HG02943 (cell line): ENCODE measurements around the gene ACP7.
"Not testable (repeated sequence)": the region's sequence is repeated elsewhere in the genome, so short reads cannot be mapped to it uniquely, and the experiment has no call there.

Experiments used
- ATAC-seq: cut with Tn5 transposase; IDR thresholded peaks from one replicate; pipeline ENCODE4 v1.9.1; 2021; ENCODE audit warnings: mild to moderate bottlenecking, low read depth, moderate library complexity; ENCODE audit not compliant: unreplicated experiment

ACP7 gene

DNA sequence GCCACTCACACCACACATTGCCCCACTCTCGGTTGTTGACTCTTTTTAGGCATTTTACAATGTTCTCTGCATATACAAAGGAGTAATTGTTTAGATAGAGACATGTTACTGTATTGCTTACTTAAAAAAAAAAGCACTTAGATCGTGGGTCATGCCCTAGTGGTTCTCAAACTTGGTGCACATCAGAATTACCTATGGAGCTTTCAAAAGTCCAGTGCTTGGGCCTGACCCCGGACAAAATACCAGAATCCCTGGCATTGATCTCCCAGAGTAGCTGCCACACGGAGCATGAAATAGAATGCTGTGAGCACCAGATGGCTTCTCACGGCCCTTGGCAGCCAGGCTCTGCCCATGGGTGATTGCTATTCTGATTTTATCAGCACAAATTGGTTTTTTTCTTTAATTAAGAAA is 20.0 kb downstream of the ACP7 start:
- ATAC-seq = no peak

DNA sequence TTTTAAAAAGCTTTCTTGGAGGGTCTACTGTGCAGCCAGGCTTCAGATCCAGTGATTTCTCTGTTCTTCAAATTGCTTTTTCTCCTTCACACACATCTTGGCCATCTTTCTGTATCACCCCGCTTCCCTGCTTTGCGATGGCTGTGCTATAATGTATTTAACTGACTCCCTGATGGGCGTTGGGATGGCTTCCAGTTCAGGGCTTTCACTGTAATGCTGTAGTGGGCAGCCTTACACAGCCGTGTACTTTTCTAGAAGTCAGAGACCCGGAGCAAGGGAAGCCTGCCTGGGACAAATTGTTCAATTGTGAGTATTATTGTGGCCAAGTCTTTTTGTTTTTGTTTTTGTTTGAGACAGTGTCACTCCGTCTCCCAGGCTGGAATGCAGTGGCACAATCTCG is 22.0 kb downstream of the ACP7 start:
- no peak for ATAC-seq

DNA sequence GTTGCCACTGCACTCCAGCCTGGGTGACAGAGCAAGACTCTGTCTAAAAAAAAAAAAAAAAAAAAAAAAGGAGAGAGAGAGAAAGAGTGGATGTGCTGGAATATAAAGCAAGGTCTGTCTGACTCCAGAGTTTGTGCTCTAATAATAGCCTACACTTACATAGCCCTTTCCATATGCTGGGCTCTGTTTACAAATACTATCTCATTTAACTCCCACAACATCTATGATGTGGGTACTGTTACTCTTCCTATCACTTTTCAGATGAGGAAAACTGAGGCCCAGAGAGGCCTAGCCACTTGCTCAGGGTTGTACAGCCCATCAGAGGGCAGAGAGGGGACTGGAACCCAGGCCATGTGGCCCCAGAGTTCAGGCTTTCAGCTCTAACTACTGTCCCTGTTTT is 25.5 kb downstream of the ACP7 start:
- no peak for ATAC-seq

DNA sequence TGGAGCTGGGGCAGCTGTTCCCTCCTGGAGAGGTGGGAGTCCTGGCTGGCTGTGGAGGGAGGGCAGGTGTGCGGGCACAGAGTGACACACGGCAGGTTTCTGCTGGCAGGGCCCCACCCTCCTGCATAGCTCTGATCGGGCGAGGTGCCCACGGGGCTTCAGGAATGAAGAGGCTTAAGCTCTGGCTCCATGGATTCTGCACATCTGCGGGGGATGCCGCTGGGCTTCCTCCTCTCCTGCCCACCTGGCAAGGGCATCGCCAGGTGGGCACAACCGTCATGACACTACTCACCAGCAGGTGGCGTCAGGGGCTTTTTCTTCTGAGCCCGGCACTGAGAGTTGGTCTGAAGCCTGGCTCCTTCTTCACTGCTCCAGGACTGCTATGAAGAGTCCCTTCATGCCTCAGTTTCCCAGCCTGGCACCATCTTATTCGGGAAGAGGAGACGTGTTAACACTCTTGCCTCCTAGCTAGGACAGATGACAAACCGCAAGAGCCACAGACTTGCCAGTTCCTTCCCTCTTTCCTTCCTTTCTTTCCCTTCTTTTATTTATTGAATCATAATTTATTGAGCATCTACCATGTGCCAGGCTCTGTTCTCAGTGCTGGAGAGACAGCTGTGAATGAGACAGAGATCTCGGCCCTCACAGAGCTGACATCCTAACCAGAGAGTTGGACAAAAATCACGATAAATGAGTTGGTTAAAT is 26.2 kb downstream of the ACP7 start:
- ATAC-seq = no peak

DNA sequence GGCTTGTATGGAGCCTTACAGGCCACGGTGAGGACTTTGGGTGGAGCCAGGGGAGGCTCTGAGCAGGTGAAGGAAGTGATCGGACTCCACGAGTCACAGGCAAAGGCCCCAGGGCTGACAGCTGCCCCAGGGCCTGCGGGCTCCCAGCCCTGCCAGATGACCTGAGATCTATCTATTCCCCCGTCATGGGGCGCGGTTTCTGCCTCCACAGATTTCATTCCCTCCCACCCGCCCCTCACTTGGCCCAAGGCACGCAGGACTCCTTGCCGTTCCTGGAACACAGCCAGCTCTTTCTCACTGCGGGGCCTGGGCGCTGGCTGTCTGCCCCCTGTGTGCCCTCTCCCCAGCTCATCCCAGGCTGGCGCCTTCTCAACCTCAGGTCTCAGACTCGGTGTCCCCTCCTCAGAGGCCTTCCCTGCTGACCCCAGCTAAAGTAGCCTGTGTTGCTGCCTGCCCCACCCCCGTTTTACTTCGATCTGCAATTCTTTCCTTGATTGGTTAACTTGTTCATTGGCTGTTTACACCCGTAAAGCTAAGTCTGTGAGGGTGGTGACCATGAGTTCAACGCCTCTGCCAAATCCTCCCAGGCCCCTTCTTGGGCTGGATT is 27.5 kb downstream of the ACP7 start:
- no peak for ATAC-seq

DNA sequence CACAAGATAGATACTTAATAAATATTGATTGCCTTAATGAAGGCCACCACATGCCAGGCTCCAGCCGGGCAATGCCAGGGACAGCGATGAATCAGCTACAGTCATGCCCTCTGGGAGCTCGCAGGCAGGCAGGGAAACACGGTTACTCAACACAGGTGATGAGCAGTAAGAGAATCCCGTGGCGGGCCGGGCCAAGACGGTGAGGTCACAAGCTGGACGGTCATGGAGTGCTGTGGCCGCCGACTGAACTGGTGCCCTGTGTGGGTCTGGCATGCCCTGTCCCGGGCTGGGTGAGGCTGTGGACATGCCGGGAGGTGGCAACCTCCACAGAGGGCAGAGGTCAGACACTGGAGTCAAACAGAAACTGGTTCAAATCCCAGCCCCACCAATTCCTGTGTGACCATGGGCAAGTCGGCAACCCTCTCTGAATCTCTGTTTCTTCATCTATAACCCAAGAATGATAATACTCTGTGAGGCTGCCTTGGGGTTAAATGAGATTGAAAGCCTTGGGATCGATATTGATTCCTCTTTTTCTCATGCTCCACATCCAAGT is 28.2 kb downstream of the ACP7 start:
- ATAC-seq = no peak

DNA sequence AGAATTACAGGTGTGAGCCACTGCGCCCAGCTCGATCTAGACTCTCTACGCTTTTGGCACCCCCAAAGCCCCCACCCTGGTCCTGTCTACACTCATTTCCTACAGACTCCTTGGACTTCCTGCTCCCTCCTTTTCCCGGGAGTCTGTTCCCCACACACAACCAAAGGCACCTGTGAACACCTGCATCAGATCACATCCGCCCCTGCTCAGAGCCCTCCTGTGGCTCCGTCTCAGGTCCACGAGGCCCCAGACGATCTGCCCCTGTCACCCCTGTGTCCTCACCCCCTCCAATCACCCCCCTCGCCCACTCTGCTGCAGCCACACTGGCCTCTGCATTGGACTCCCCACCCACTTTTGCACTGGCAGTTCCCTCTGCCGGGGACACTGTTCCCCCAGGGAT is 29.0 kb downstream of the ACP7 start:
- ATAC-seq = no peak

DNA sequence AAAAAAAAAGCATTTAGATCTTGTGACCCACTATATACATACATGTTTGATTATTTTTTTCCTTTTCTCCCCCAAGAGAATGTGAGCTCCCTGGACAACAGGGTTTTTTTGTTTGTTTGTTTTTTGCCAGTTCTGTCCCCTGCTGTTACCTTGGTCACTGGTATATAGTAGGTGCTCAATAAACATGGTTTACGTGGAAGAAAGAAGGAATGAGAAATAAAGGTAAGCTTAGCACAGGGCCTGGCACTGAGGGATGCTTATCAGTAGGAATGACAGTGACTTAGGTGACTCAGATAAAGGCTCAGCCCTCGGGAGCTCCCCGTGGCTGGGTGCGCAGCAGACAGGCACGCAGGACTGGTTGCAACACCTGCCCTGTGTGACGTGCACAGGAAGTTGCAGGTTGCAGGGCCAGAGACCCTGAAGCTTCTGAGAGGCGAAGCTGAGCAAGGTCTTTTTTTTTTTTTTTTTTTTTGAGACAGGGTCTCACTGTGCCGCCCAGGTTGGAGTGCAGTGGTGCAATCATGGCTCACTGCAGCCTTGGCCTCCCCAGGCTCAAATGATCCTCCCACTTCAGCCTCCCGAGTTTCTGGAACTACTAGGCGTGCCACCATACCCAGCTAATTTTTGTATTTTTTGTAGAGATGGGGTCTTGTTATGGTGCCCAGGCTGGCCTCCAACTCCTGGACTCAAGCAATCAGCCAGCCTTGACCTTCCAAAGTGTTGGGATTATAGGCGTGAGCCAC is 31.1 kb downstream of the ACP7 start:
- no peak for ATAC-seq

DNA sequence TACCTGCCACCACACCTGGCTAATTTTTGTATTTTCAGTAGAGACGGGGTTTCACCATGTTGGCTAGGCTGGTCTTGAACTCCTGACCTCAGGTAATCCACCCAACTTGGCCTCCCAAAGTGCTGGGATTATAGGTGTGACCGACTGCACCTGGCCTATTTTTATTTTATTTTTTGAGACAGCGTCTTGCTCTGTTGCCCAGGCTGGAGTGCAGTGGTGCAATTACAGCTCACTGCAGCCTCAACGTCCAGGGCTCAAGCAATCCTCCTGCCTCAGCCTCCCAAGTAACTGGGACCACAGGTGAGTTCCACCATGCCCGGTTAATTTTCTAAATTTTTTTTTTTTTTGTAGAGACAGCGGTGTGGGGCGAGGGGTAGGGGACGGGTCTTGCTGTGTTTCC is 32.9 kb downstream of the ACP7 start:
- ATAC-seq = not testable (repeated sequence)

DNA sequence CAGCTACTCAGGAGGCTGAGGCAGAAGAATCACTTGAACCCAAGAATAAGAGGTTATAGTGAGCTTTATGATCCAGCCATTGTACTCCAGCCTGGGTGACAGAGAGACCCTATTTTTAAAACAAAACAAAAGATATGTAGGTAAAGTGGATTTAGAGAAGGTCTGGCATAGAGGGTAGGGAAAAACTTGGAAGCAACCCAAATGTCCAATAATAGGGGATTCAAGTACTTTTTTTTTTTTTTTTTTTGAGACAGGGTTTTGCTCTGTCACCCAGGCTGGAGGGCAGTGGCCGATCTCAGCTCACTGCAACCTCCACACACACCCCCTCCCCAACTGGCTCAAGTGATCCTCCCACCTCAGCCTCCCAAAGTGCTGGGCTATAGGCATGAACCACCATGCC is 35.7 kb downstream of the ACP7 start:
- ATAC-seq = no peak

DNA sequence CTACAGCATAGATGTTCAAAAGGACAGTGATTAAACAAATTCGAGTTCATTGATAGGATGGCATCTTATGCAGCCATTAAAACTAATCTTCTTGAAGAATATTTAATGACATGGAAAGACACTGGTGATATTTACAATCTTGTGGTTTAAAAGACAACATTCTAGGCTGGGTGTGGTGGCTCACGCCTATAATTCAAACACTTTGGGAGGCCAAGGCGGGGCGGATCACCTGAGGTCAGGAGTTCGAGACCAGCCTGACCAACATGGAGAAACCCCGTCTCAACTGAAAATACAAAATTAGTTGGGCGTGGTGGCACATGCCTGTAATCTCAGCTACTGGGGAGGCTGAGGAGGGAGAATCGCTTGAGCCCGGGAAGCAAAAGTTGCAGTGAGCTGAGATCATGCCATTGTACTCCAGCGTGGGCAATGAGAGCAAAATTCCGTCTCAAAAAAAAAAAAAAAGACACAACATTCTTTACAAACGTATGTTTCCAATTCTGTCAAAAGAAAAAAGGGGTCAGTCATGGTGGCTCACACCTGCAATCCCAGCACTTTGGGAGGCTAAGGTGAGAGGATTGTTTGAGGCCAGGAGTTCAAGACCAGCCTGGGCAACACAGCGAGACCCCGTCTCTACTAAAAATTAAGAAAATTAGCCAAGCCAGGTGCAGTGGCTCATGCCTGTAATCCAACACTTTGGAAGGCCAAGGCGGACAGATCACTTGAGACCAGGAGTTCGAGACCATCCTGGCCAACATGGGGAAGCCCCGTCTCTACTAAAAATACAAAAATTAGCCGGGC is 39.0 kb downstream of the ACP7 start:
- ATAC-seq = no peak

DNA sequence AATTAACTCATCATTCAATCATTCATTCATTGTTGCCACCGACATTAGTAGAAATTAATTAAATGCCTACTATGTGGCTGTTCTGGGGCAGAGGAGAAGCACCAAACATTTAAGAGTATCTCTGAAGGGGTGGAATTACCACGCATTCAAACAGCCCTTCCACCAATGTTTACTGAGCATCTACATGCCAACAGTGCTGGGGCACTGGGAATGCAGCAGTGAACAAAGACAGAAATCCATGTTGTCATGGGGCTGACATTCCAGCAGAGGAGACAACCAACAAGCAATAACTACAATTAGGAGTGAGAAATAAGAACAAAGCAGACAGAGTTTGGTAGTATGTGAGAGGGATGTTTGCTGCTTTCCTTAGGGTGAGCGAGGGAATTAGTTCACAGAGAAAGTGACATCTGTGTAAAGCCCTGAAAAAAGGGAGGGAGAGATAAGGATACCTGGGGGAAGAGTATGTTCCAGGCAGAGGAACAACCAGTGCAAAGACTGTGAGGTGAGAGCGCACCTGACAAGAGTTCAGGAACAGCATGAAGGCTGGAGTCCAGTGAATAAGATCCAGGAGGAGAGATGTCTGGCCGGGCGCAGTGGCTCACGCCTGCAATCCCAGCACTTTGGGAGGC is 40.1 kb downstream of the ACP7 start:
- ATAC-seq = no peak

DNA sequence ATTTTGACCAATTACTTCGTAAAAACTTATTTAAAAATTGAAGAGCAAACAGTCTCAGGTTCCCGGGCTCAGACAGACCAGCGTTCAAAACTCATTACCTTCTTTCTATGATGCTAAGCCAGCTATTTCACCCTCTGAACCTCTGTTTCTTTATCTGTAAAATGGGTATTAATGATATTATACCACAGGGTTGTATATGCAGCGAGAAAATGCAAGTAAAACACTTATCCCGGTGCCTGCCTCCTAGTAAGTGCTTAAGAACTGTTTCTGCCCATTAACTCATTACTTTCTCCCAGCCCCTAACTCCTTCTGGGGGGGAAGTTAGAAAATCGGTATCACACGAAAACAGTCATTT is 41.0 kb downstream of the ACP7 start:
- ATAC-seq = no peak

DNA sequence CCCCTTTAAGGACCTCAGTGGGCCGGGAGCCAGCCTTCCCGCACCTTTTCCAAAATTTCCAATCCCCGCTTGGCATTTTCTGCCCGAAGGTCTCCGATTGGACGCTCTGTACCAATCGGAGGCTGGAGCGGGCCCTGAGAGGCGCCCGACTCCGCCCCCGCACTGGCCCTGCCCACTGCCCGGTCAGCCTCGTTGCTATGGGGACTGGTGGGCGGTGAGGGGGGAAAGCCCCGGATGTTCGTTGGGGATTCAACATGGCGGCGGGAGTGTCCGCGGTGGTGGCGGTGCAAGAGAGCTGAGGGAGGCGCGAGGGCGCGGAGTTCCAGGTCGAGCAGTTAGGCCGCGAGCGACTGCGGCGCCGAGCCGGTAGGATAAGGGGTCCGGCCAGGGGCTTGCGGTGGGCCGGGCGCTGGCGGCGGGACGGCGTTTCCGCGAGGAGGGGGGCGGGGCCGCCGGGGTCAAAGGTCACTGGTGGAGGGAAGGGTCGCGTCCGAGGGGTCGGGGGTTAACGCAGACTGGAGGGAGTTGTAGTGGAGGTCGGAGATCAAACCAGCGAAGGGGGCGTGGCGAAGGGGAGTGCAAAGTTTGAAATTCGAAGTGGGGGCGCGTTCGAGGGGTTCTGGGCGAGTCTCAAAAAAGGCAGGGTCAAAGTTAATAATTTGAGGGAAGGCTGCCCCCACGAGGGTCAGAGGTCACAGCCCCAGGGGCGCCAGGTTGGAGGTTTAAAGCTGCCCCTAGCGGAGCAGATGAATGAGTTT is 41.6 kb downstream of the ACP7 start, which contains the start of gene PAK4:
Gene PAK4 (plus strand): TSS at position 233 of the 758 bp plus-strand sequence. CDS start 43,768 bp downstream, outside the sequence.
- peak; percentile 82 for ATAC-seq

DNA sequence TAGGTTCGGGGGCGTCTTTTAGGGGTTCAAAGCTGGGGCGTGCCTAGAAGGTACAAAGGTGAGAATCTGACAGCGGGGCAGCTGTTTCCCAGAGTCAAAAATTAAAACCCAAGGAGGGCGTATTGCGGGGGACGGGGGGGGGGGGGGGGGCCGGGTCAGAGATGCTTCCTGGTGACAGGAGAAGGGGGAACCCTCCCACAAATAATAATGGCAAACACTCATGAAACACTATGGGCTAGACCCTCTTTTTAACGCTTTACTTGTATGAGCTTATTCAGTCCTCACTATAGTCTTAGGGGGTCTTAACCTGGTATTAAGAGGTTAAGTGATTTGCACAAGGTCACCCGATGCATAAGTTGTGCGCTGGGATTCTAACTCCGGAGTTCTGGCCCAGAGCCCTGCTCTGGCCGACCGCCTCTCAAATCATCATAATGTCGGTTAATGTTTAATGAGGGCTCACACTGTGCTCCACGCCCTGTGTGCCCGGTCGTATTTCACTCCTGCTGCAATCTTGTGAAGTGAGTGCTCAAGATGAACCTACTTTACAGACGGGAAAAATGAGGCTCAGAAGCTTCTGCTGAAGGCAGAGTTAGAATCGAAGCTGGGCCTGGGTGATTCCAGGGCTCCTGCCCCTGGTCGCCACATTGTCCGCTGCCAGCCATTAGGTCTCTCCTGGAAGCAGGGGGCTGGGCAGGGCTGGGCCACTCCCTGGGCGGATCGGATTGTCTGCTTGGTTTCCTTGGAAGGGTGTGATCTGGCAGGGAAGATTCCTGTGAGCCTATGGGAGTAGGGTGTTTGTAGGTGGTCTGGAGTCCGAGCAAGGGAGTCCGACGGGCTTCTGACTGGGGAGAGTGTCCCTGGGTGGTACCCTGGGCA is 42.4 kb downstream of the ACP7 start:
- ATAC-seq = no peak

DNA sequence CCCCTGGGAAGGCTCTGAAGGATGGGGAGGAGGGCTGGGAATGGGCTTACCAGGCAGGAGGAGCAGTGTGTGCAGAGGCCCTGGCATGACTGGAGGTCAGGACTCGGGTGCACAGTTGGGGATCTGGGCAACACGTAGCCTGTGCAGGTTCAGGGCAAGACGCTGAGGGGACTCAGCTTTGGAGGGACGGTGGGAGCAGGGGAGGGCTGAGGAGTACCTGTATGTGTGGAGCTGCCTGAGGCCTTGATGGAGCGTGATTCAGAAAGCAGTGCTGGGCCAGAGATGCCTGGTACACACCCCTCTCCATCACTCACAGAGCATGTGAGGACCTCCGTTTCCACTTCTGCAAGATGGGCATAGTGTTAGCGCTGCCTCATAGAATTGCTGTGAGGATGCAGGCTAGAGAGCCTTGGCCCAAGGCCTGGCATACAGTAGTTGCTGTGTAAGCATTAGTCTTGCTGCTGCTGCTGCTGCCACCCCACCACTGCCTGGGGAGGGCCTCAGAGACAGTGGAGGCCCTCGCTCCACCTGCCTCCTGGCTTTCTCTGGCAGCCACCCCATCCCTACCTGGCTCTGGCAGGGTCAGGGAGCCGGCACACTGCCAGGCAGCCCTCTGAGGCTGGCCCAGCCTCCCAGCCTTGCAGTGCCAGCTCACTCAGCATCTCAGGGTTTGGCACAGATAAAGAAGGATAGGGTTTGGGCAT is 43.8 kb downstream of the ACP7 start:
- ATAC-seq = no peak

DNA sequence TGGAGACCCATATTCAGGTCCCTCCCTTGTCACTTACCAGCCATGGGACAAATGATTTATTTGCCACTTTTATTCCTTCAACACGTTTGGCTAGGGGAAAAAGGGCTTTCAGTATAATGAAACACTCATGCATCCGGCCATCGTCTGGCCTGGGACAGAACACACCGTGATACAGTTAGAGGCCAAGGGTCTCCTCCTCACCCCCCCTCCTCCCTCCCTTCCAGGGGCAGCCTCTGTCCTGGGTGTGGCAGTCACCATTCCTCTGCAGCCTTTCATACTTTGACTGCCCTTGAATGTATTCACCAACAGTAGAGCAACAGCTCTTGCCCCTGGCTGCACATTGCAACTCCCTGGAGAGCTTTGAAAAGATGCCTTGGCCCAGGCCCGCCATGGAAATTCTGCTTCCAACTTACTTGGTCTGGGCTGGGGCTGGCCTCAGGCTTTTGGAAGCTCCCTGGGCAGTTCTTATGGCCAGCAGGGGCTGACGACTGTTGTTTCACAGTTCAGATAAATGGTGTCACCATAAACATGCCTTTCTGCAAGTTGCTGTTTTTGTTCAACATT is 44.4 kb downstream of the ACP7 start:
- no peak for ATAC-seq

DNA sequence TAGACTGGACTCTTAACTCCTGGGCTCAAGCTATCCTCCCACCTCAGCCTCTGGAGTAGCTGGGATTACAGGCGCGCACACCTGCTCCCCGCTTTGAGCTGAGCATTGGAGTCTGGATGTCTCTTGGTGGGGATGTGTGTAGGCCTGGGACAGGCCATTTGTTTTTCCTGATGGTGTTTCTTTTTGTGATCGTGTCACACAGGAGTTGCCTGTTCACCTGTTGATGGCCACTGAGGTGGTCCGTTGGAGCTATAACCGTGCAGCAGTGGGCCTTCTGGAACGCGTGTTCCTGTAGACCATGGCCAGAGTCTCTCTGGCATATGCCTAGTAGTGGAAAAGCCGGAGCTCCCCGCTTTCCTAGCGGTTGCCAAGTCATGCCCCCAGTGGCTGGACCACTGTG is 44.9 kb downstream of the ACP7 start:
- ATAC-seq = no peak
